Tibial nerve (tissue), 3 donors: ENCODE data around the gene P2RY8.

Experiments used
- POLR2A ChIP-seq, 2 donors: fragments of 450-650 bp; IDR thresholded peaks; one replicate each; pipeline ENCODE4 v1.6.1; 2017; ENCODE audit warnings: antibody characterized with exemption in 2 of 2, mild to moderate bottlenecking in 2 of 2, moderate library complexity in 2 of 2
- TF ChIP-seq, protein P1 (sequence below), 5 experiments: fragments of 200-600 bp in 3 of 5; fragments of 450-650 bp in 2 of 5; sonication (generic) in 3 of 5; IDR thresholded peaks; one replicate each; pipeline ENCODE4 v1.5.1; 2016 to 2019; ENCODE audit warnings: antibody characterized with exemption in 5 of 5, mild to moderate bottlenecking in 3 of 5, moderate library complexity in 2 of 5

DNA sequence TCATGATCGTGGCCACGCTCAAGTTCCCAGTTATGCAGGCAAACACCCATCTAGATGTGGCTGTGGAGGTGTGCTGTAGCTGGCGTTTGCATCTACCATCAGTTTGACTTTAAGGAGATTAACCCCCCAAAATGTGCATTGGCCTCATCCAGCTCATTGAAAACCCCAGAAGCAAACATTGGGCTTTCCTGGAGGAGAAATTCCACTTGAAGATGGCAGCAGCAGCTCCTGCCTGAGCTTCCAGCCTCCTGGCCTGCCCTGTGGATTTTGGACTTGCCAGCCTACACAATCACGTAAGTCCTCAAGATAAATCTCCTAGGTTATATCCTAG lies 114.9 kb downstream of the P2RY8 start:
- TF ChIP-seq, protein P1, sequence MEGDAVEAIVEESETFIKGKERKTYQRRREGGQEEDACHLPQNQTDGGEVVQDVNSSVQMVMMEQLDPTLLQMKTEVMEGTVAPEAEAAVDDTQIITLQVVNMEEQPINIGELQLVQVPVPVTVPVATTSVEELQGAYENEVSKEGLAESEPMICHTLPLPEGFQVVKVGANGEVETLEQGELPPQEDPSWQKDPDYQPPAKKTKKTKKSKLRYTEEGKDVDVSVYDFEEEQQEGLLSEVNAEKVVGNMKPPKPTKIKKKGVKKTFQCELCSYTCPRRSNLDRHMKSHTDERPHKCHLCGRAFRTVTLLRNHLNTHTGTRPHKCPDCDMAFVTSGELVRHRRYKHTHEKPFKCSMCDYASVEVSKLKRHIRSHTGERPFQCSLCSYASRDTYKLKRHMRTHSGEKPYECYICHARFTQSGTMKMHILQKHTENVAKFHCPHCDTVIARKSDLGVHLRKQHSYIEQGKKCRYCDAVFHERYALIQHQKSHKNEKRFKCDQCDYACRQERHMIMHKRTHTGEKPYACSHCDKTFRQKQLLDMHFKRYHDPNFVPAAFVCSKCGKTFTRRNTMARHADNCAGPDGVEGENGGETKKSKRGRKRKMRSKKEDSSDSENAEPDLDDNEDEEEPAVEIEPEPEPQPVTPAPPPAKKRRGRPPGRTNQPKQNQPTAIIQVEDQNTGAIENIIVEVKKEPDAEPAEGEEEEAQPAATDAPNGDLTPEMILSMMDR (IDR thresholded peaks at IDR 0.05), result no peak
- TF ChIP-seq POLR2A (IDR thresholded peaks at IDR 0.05), result no peak
